ENCODE data around the gene CFAP74.

- TF ChIP-seq CTCF (IDR thresholded peaks at IDR 0.05; ENCODE audit: borderline replicate concordance, extremely low read depth, low read length, poor library complexity, severe bottlenecking): no peak
- TF ChIP-seq EZH2 (IDR thresholded peaks at IDR 0.05; ENCODE audit: borderline replicate concordance, low read depth, low read length, severe bottlenecking): no peak
Measured at GRCh38 chr1:1889847-1890505, 113.6 kb downstream of the CFAP74 start.

All from DND-41 (cell line).